Measurements from ENCODE around the gene STAT5A.

STAT5A gene

GRCh38 chr17:42309142-42309541 is 20.8 kb downstream of the STAT5A start:
- Histone ChIP-seq H3K27me3 (ENCODE audit: control insufficient read depth in 1 of 2, insufficient read depth in 2 of 2, low read length in 2 of 2) (no peaks in the 10 kb centered on the region), H3K9me3 (ENCODE audit: control insufficient read depth in 2 of 2, low read length in 2 of 2) (no peaks in the 10 kb centered on the region), H3K27ac (ENCODE audit: low read length) (peak overlapping the region; percentile 98), H3K36me3 (ENCODE audit: control insufficient read depth in 2 of 2, insufficient read depth in 2 of 2, low read length in 2 of 2) (peaks cover 37 to 40% of the 10 kb centered on the region in 2 donors), H3K4me3 (ENCODE audit: low read length in 2 of 2) (no peak overlapping the region), H3K9ac (ENCODE audit: low read length in 2 of 2) (no peak overlapping the region), H3K4me1 (ENCODE audit: control insufficient read depth, insufficient read depth, low read length) (peaks cover 35% of the 10 kb centered on the region)

GRCh38 chr17:42309986-42310786 is 21.9 kb downstream of the STAT5A start:
- Histone ChIP-seq H3K4me3 (ENCODE audit: low read length in 2 of 2) (no peak overlapping the region), H3K9ac (ENCODE audit: low read length in 2 of 2) (peak overlapping the region in 1 of 2 donors; percentile 29), H3K27ac (ENCODE audit: low read length) (peak overlapping the region; percentile 98), H3K4me1 (ENCODE audit: control insufficient read depth, insufficient read depth, low read length) (peaks cover 35% of the 10 kb centered on the region), H3K9me3 (ENCODE audit: control insufficient read depth in 2 of 2, low read length in 2 of 2) (no peaks in the 10 kb centered on the region), H3K27me3 (ENCODE audit: control insufficient read depth in 1 of 2, insufficient read depth in 2 of 2, low read length in 2 of 2) (no peaks in the 10 kb centered on the region), H3K36me3 (ENCODE audit: control insufficient read depth in 2 of 2, insufficient read depth in 2 of 2, low read length in 2 of 2) (peaks cover 37 to 39% of the 10 kb centered on the region in 2 donors)

GRCh38 chr17:42310787-42311215 is 22.5 kb downstream of the STAT5A start:
- peak overlapping the region; percentile 98 for H3K27ac ChIP-seq (ENCODE audit: low read length)
- H3K4me1 ChIP-seq (ENCODE audit: control insufficient read depth, insufficient read depth, low read length), result peaks cover 35% of the 10 kb centered on the region
- H3K27me3 ChIP-seq (ENCODE audit: control insufficient read depth in 1 of 2, insufficient read depth in 2 of 2, low read length in 2 of 2), result no peaks in the 10 kb centered on the region
- H3K9me3 ChIP-seq (ENCODE audit: control insufficient read depth in 2 of 2, low read length in 2 of 2), result no peaks in the 10 kb centered on the region
- peaks cover 40 to 44% of the 10 kb centered on the region in 2 donors for H3K36me3 ChIP-seq (ENCODE audit: control insufficient read depth in 2 of 2, insufficient read depth in 2 of 2, low read length in 2 of 2)
- no peak overlapping the region for H3K4me3 ChIP-seq (ENCODE audit: low read length in 2 of 2)
- peak overlapping the region; percentile 0 to 23 for H3K9ac ChIP-seq (ENCODE audit: low read length in 2 of 2)

- Histone ChIP-seq H3K4me1 (ENCODE audit: control insufficient read depth, insufficient read depth, low read length) (peaks cover 35% of the 10 kb centered on the region), H3K36me3 (ENCODE audit: control insufficient read depth in 2 of 2, insufficient read depth in 2 of 2, low read length in 2 of 2) (peaks cover 38 to 45% of the 10 kb centered on the region in 2 donors), H3K4me3 (ENCODE audit: low read length in 2 of 2) (peak overlapping the region; percentile 20 to 55)
These were observed 23.1 kb downstream of the STAT5A start for GRCh38 chr17:42311240-42312034.

GRCh38 chr17:42312035-42312284 is 23.7 kb downstream of the STAT5A start:
- peaks cover 35% of the 10 kb centered on the region for H3K4me1 ChIP-seq (ENCODE audit: control insufficient read depth, insufficient read depth, low read length)
- H3K27ac ChIP-seq (ENCODE audit: low read length), result peak overlapping the region; percentile 98
- no peaks in the 10 kb centered on the region for H3K9me3 ChIP-seq (ENCODE audit: control insufficient read depth in 2 of 2, low read length in 2 of 2)
- H3K4me3 ChIP-seq (ENCODE audit: low read length in 2 of 2), result peak overlapping the region; percentile 20 to 55
- H3K27me3 ChIP-seq (ENCODE audit: control insufficient read depth in 1 of 2, insufficient read depth in 2 of 2, low read length in 2 of 2), result no peaks in the 10 kb centered on the region
- H3K9ac ChIP-seq (ENCODE audit: low read length in 2 of 2), result peak overlapping the region; percentile 68 to 73
- H3K36me3 ChIP-seq (ENCODE audit: control insufficient read depth in 2 of 2, insufficient read depth in 2 of 2, low read length in 2 of 2), result peaks cover 43 to 49% of the 10 kb centered on the region in 2 donors

More at GRCh38 chr17:42311240-42312034, 23.1 kb downstream of the STAT5A start:
- Histone ChIP-seq H3K9ac (ENCODE audit: low read length in 2 of 2) (peak overlapping the region; percentile 68 to 73), H3K27me3 (ENCODE audit: control insufficient read depth in 1 of 2, insufficient read depth in 2 of 2, low read length in 2 of 2) (no peaks in the 10 kb centered on the region), H3K27ac (ENCODE audit: low read length) (peak overlapping the region; percentile 98), H3K9me3 (ENCODE audit: control insufficient read depth in 2 of 2, low read length in 2 of 2) (no peaks in the 10 kb centered on the region)

- H3K4me1 ChIP-seq (ENCODE audit: control insufficient read depth, insufficient read depth, low read length), result peaks cover 35% of the 10 kb centered on the region
- no peaks in the 10 kb centered on the region for H3K9me3 ChIP-seq (ENCODE audit: control insufficient read depth in 2 of 2, low read length in 2 of 2)
- H3K36me3 ChIP-seq (ENCODE audit: control insufficient read depth in 2 of 2, insufficient read depth in 2 of 2, low read length in 2 of 2), result peaks cover 45 to 49% of the 10 kb centered on the region in 2 donors
- H3K9ac ChIP-seq (ENCODE audit: low read length in 2 of 2), result peak overlapping the region; percentile 68 to 73
- no peaks in the 10 kb centered on the region for H3K27me3 ChIP-seq (ENCODE audit: control insufficient read depth in 1 of 2, insufficient read depth in 2 of 2, low read length in 2 of 2)
- H3K4me3 ChIP-seq (ENCODE audit: low read length in 2 of 2), result peak overlapping the region; percentile 20 to 55
- peak overlapping the region; percentile 98 for H3K27ac ChIP-seq (ENCODE audit: low read length)
These were observed 24.2 kb downstream of the STAT5A start for GRCh38 chr17:42312285-42313130.

GRCh38 chr17:42313389-42313772 is 25.1 kb downstream of the STAT5A start:
- H3K9me3 ChIP-seq (ENCODE audit: control insufficient read depth in 2 of 2, low read length in 2 of 2), result no peaks in the 10 kb centered on the region
- no peaks in the 10 kb centered on the region for H3K27me3 ChIP-seq (ENCODE audit: control insufficient read depth in 1 of 2, insufficient read depth in 2 of 2, low read length in 2 of 2)
- no peak overlapping the region for H3K4me3 ChIP-seq (ENCODE audit: low read length in 2 of 2)
- H3K36me3 ChIP-seq (ENCODE audit: control insufficient read depth in 2 of 2, insufficient read depth in 2 of 2, low read length in 2 of 2), result peaks cover 46 to 47% of the 10 kb centered on the region in 2 donors
- peaks cover 35% of the 10 kb centered on the region for H3K4me1 ChIP-seq (ENCODE audit: control insufficient read depth, insufficient read depth, low read length)
- peak overlapping the region; percentile 55 for H3K27ac ChIP-seq (ENCODE audit: low read length)
- H3K9ac ChIP-seq (ENCODE audit: low read length in 2 of 2), result no peak overlapping the region

- H3K27ac ChIP-seq (ENCODE audit: low read length), result peak overlapping the region; percentile 55
- peaks cover 35% of the 10 kb centered on the region for H3K4me1 ChIP-seq (ENCODE audit: control insufficient read depth, insufficient read depth, low read length)
- no peaks in the 10 kb centered on the region for H3K9me3 ChIP-seq (ENCODE audit: control insufficient read depth in 2 of 2, low read length in 2 of 2)
- H3K9ac ChIP-seq (ENCODE audit: low read length in 2 of 2), result no peak overlapping the region
- H3K4me3 ChIP-seq (ENCODE audit: low read length in 2 of 2), result no peak overlapping the region
- H3K36me3 ChIP-seq (ENCODE audit: control insufficient read depth in 2 of 2, insufficient read depth in 2 of 2, low read length in 2 of 2), result peaks cover 45 to 46% of the 10 kb centered on the region in 2 donors
- H3K27me3 ChIP-seq (ENCODE audit: control insufficient read depth in 1 of 2, insufficient read depth in 2 of 2, low read length in 2 of 2), result no peaks in the 10 kb centered on the region
These were observed 25.7 kb downstream of the STAT5A start for GRCh38 chr17:42313773-42314566.

GRCh38 chr17:42315402-42316156 is 27.3 kb downstream of the STAT5A start:
- Histone ChIP-seq H3K9ac (ENCODE audit: low read length in 2 of 2) (no peak overlapping the region), H3K9me3 (ENCODE audit: control insufficient read depth in 2 of 2, low read length in 2 of 2) (no peaks in the 10 kb centered on the region), H3K4me1 (ENCODE audit: control insufficient read depth, insufficient read depth, low read length) (peaks cover 24% of the 10 kb centered on the region), H3K27me3 (ENCODE audit: control insufficient read depth in 1 of 2, insufficient read depth in 2 of 2, low read length in 2 of 2) (no peaks in the 10 kb centered on the region), H3K36me3 (ENCODE audit: control insufficient read depth in 2 of 2, insufficient read depth in 2 of 2, low read length in 2 of 2) (peaks cover 48 to 50% of the 10 kb centered on the region in 2 donors), H3K4me3 (ENCODE audit: low read length in 2 of 2) (no peak overlapping the region), H3K27ac (ENCODE audit: low read length) (no peak overlapping the region)
